Activated CD4-positive, alpha-beta T cell treated with anti-CD3 and anti-CD28 coated beads, Interleukin-10, Interleukin-2, amounts not matched to agents 100 ng/mL and 50 ng/mL, durations not matched to agents 16 hours and 8 hours (primary cell): ENCODE measurements around the gene CCDC178.
"Not testable (repeated sequence)": the region's sequence is repeated elsewhere in the genome, so short reads cannot be mapped to it uniquely, and the experiment has no call there.

Experiments used
- DNase-seq: peaks from one replicate; pipeline ENCODE4 v3.0.0-alpha.2; 2020

Gene CCDC178

GRCh38 chr18:32975501-32975900, 465.0 kb downstream of the CCDC178 start:
- DNase-seq = no peak

- DNase-seq = no peak
Measured at GRCh38 chr18:32975163-32975436, 465.4 kb downstream of the CCDC178 start.

- no peak for DNase-seq
Measured at GRCh38 chr18:32974421-32975162, 465.9 kb downstream of the CCDC178 start.

- no peak for DNase-seq
Measured at GRCh38 chr18:32968248-32968647, 472.3 kb downstream of the CCDC178 start.

GRCh38 chr18:32966141-32966540, 474.4 kb downstream of the CCDC178 start:
- DNase-seq = no peak

- no peak for DNase-seq
Measured at GRCh38 chr18:32961538-32961937, 479.0 kb downstream of the CCDC178 start.

- peak; percentile 15 for DNase-seq
Measured at GRCh38 chr18:32958746-32959145, 481.8 kb downstream of the CCDC178 start.

DNA sequence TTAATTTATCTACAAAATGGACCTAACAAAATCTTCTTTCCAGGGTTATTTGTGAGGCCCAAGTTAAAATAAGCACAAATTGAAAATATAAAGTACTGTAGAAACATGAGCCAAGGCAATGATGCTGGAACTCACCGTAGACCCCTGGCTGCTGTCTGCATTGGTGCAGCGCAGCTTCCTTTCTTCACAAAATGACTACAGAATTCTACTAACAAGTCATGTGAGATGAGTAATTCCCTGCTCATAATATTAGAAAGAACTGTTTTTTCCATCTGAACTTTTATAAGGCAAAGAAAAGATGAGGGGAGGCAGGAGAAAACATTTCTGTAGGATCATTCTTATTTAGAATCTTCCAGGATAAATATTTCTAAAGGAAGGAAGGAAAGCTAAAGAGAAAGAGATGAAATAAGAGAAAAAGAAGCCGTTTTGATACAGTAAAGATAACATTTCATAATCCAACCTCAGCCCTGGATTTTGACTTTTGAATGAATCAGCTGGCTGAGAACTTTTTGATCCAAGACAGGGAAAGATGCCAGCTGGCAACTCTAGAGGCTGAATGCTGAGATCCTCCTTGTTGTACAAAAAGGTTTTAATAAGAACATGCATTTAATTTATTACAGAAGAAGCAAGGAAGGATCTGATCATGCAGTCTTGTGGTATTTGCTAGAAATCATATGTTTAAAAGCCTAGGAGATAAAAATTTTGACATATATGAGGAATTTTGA, 483.8 kb downstream of the CCDC178 start:
- DNase-seq = no peak

DNA sequence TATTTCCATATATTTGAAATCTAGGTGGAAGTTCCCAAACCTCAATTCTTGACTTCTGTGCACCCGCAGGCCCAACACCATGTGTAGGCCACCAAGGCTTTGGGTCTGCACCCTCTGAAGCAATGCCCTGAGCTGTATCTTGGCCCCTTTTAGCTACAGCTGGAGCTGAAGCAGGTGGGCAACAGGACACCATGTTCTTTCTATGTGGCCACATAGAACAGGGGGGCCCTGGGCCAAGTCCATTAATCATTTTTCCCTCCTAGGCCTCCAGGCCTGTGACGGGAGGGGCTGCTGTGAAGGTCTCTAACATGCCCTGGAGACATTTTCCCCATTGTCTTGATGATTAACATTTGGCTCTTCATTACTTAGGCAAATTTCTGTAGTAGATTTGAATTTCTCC, 488.2 kb downstream of the CCDC178 start:
- not testable (repeated sequence) for DNase-seq

DNA sequence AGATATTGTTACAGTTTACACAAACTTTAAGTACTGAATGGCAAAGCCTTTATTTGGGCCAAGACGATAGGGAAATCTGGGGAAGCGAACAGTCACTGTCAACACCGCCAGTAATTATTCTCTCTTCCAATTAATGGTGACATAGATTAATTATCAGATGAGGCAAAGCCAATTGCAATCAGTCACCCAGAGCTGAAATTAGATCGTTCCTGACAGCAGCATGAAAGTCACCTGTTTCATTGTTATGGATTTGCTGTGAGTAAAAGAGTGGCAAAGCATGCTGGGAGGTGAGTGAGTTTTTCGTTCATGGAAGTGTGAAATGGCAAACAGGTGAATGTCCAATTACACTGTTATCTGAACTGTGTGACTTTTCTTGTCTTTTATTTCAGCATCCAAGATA, 502.9 kb downstream of the CCDC178 start:
- no peak for DNase-seq

DNA sequence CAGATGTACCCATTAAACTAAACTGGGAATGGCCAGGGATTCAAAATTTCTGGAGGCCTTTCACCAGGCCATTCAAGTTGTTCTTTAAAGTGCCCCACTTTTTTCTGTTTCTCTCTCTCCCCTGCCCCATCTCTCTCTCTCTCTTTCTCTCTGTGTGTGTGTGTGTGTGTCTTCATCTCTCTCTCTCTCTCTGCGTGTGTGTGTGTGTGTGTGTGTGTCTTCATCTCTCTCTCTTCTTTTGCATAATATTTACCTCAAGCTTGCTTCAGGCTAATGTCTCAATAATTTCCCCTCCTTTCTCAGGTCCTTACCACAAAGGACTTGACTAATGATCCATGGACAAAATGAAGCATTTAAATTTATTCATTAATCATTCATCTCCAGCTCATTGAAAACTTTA, 503.5 kb downstream of the CCDC178 start:
- DNase-seq = no peak

DNA sequence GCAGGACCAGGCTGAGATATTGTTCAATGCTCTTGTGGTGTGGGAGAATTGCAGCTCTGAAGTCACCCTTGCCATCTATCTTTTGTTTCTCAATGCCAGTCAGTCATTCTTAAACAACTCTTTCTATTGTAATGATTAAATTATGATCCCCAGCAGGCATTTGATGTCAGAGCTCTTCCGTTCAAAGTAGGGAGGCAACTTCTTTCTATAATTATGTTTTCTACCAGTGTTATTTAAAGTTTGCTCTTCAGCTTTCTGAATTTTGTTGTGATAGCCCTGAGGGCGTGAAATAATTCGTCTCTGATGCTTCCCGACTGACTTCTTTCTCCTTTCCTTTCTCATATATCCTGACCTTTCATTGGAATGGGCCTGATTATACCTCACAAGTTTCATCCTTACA, 506.3 kb downstream of the CCDC178 start:
- no peak for DNase-seq

GRCh38 chr18:32930695-32931301, 509.7 kb downstream of the CCDC178 start:
- DNase-seq = peak; percentile 29

- no peak for DNase-seq
Measured at GRCh38 chr18:32929213-32929612, 511.3 kb downstream of the CCDC178 start.

- DNase-seq = no peak
Measured at GRCh38 chr18:32922951-32923430, 517.5 kb downstream of the CCDC178 start.

- DNase-seq = no peak
Measured at GRCh38 chr18:32920796-32921787, 519.4 kb downstream of the CCDC178 start.

- peak; percentile 23 for DNase-seq
Measured at GRCh38 chr18:32919799-32920198, 520.7 kb downstream of the CCDC178 start.

- no peak for DNase-seq
Measured at GRCh38 chr18:32918692-32919250, 521.8 kb downstream of the CCDC178 start.

GRCh38 chr18:32915516-32915915, 525.0 kb downstream of the CCDC178 start:
- no peak for DNase-seq

- DNase-seq = no peak
Measured at GRCh38 chr18:32911660-32912284, 528.7 kb downstream of the CCDC178 start.

DNA sequence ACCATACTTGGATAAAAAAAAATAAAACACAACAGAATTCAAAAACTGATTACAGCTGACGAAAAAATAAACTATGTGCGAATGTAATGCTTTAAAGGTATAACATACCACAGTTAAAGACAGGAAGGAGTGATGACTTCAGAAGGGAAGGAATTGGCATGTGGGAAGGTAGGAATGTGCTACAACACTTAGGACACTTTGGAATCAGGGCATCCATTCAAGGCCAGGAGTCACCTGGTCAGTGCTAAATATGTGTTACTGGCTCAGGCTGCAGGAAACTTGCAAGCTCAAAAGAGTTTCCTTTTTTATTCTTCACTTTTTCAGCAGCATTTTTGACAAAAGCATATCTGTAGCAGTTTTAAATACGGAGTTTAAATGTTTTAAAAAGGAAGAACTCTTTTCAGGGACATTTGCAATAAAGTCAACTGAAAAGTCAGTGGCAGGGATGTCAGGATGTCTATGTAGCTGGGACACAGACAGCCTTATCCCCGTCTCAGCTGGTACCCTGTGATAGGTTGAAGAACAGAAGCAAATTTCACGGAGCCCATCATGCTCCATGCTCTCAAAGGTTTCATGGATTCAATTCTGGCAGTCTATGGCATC, 529.7 kb downstream of the CCDC178 start:
- no peak for DNase-seq
